Panc1 (cell line): ENCODE measurements around the gene EXTL1.

Experiments used
- CTCF ChIP-seq: fragments of 450-650 bp; IDR thresholded peaks from 2 replicates; pipeline ENCODE4 v1.5.1; 2017; ENCODE audit warnings: mild to moderate bottlenecking
- POLR2AphosphoS5 ChIP-seq: IDR thresholded peaks from 2 replicates; pipeline ENCODE4 v1.6.1; 2012; ENCODE audit warnings: mild to moderate bottlenecking, low read depth, low read length, moderate library complexity
- REST ChIP-seq, 2 experiments: IDR thresholded peaks; 2 replicates each; pipeline ENCODE4 v1.6.1; 2011 to 2012; ENCODE audit warnings: low read depth in 2 of 2, control low read depth in 1 of 2, low read length in 1 of 2, mild to moderate bottlenecking in 1 of 2, moderate library complexity in 1 of 2; ENCODE audit not compliant: insufficient read depth in 1 of 2
- SIN3A ChIP-seq: IDR thresholded peaks from 2 replicates; pipeline ENCODE4 v1.6.1; 2012; ENCODE audit warnings: low read depth, mild to moderate bottlenecking, low read length, moderate library complexity, borderline replicate concordance; ENCODE audit not compliant: insufficient read depth
- TCF7L2 ChIP-seq: IDR thresholded peaks from 2 replicates; pipeline ENCODE4 v1.6.1; 2011; ENCODE audit warnings: mild to moderate bottlenecking, low read depth, low read length, inconsistent platforms

GRCh38 chr1:25985670-25986069 is 35.9 kb upstream of the EXTL1 start:
- TF ChIP-seq CTCF = no peak
- no peak for TF ChIP-seq POLR2AphosphoS5
- no peak for TF ChIP-seq REST (IDR thresholded peaks at IDR 0.05; ENCODE audit: insufficient read depth in 1 of 2, low read depth in 2 of 2, low read length in 1 of 2)
- no peak for TF ChIP-seq TCF7L2
- TF ChIP-seq SIN3A = no peak
